ENCODE data around the gene HSP90AB1. TPM values are rescaled to one million over a fixed set of nuclear protein-coding genes. Genes with fewer than 3 reads are reported as not detected.
A peak's percentile ranks its signal among the peaks of the same experiment; 100 is the strongest.

HSP90AB1 gene
- total and polyA plus RNA-seq, 9 of the 15 experiments (the other 6 are each of a cell fraction or from before 2014, with no cell fraction given): 1,780 to 3,358 (median 2,262) TPM

DNA sequence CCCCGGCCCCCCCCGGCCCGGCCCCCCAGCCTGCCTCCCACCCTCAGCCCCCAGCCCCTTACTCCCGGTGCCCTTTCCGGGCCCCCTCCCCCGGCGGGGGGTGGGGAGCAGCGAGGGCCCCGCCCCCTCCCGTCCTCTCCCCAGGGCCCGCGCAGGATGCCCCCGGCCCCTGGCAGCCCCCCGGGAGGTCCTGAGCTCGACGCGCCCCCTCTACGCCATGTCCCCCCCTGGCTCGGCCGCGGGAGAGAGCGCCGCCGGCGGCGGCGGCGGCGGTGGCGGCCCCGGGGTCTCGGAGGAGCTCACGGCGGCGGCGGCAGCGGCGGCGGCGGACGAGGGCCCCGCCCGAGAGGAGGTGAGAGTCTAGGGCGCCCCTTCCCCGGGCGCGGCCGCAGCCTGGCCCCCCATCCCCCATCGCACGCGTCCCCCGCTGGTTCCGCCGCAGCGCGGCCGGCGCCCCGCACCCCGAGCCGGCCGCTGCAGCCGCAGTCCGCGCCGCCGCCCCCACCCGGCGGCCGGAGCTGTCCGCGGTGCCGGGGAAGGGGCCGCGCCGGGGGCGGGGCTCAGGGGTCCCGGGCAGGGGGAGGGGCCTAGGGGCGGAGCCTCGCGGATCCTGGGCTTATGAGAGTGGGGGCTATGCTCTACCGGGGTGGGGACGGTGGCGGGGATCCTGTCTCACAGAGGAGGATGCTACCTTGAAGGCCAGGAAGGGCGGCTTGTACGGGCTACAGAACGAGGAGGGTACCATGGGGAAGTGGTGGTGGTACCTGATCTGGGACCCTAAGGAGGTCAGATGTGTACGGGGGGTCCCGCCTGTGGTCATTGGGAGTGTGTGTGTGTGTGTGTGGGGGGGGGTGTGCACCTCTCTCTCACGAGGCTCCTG, 23.9 kb downstream of the HSP90AB1 start:
- DNase-seq (ENCODE audit: extremely low read depth in 1 of 4, low spot score in 3 of 4) (peak in 3 of 4 experiments; percentile 53 to 86 (median 85)), FAIRE-seq (no peak), ATAC-seq (no peak; the same call in 2 of the 3 replicates)
- POLR2A ChIA-PET: interaction anchor here (0.6 to 4.7 kb wide), 3 partner anchors 8 to 23 kb away, joined by 3 to 24 read pairs (median 3); partner anchors contain the start of gene HSP90AB1
- intact Hi-C loops (cut with micrococcal nuclease) (no loop called here), in situ Hi-C loops (cut with MboI) (no loop called here)
- CTCF ChIA-PET (ENCODE audit: low intra/inter-chr PET ratio): interaction anchor here (4.6 kb wide), 1 partner anchor 67 kb away, joined by 61 read pairs; no protein-coding TSS in a partner anchor
- Histone ChIP-seq H3K9me1 (ENCODE audit: control insufficient read depth, insufficient read depth, low read length) (no peaks in the 10 kb centered on the region), H2AFZ (ENCODE audit: low read depth, low read length) (no peak overlapping the region), H3K9me3 (replicated peaks; ENCODE audit: control insufficient read depth, insufficient read depth, low read depth, low read length) (no peaks in the 10 kb centered on the region), H3K4me3 (peak overlapping the region; percentile 21; the same call in 1 of the 2 replicates), H3K79me2 (ENCODE audit: control insufficient read depth, insufficient read depth, low read length) (no peaks in the 10 kb centered on the region), H3K27ac (ENCODE audit: extremely low read depth, low read depth, low read length) (no peak overlapping the region), H4K20me1 (replicated peaks; ENCODE audit: control insufficient read depth, insufficient read depth, low read length) (peaks cover 6% of the 10 kb centered on the region; the same call in 1 of the 2 replicates), H3K4me1 (replicated peaks in 1 of 2; ENCODE audit: control insufficient read depth in 2 of 2, insufficient read depth in 2 of 2, low read length in 2 of 2) (peaks cover 0 to 24% of the 10 kb centered on the region in 2 experiments; a peak in 2 of 5 replicates), H3K9ac (ENCODE audit: insufficient read depth in 1 of 2, low read depth in 2 of 2, low read length in 2 of 2) (no peak overlapping the region), H3K4me2 (ENCODE audit: insufficient read depth, low read length) (no peak overlapping the region; the same call in 1 of the 2 replicates), H3K27me3 (ENCODE audit: control insufficient read depth in 2 of 2, insufficient read depth in 2 of 2, low read length in 2 of 2) (peaks cover 53 to 61% of the 10 kb centered on the region in 2 experiments), H3K36me3 (ENCODE audit: control insufficient read depth, insufficient read depth, low read length) (no peaks in the 10 kb centered on the region)
- no TSS peak for BruUV-seq (replicated peaks)
- WGBS (ENCODE audit: insufficient coverage, low coverage, missing lambda C conversion rate): 4% methylated on average over 14 of the region's 90 CpGs
- TF ChIP-seq, protein P1, sequence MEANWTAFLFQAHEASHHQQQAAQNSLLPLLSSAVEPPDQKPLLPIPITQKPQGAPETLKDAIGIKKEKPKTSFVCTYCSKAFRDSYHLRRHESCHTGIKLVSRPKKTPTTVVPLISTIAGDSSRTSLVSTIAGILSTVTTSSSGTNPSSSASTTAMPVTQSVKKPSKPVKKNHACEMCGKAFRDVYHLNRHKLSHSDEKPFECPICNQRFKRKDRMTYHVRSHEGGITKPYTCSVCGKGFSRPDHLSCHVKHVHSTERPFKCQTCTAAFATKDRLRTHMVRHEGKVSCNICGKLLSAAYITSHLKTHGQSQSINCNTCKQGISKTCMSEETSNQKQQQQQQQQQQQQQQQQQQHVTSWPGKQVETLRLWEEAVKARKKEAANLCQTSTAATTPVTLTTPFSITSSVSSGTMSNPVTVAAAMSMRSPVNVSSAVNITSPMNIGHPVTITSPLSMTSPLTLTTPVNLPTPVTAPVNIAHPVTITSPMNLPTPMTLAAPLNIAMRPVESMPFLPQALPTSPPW (CRISPR knock-in tag; IDR thresholded peaks at IDR 0.05): peak; percentile 48
- TF ChIP-seq, protein P2, sequence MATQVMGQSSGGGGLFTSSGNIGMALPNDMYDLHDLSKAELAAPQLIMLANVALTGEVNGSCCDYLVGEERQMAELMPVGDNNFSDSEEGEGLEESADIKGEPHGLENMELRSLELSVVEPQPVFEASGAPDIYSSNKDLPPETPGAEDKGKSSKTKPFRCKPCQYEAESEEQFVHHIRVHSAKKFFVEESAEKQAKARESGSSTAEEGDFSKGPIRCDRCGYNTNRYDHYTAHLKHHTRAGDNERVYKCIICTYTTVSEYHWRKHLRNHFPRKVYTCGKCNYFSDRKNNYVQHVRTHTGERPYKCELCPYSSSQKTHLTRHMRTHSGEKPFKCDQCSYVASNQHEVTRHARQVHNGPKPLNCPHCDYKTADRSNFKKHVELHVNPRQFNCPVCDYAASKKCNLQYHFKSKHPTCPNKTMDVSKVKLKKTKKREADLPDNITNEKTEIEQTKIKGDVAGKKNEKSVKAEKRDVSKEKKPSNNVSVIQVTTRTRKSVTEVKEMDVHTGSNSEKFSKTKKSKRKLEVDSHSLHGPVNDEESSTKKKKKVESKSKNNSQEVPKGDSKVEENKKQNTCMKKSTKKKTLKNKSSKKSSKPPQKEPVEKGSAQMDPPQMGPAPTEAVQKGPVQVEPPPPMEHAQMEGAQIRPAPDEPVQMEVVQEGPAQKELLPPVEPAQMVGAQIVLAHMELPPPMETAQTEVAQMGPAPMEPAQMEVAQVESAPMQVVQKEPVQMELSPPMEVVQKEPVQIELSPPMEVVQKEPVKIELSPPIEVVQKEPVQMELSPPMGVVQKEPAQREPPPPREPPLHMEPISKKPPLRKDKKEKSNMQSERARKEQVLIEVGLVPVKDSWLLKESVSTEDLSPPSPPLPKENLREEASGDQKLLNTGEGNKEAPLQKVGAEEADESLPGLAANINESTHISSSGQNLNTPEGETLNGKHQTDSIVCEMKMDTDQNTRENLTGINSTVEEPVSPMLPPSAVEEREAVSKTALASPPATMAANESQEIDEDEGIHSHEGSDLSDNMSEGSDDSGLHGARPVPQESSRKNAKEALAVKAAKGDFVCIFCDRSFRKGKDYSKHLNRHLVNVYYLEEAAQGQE (IDR thresholded peaks at IDR 0.05; ENCODE audit: borderline replicate concordance): peak; percentile 59
- TF ChIP-seq, protein P2 (CRISPR knock-in tag; IDR thresholded peaks at IDR 0.05; ENCODE audit: low read depth): no peak
- TF ChIP-seq ATF1 (CRISPR knock-in tag; IDR thresholded peaks at IDR 0.05): no peak
- no peak for TF ChIP-seq ATF1 (tag; IDR thresholded peaks at IDR 0.05)
- TF ChIP-seq ZBTB7A (IDR thresholded peaks at IDR 0.05; ENCODE audit: borderline replicate concordance, control insufficient read depth, low read depth, low read length): peak; percentile 79; the same call in 1 of the 2 replicates

Data from K562 (cell line).